Activated CD8-positive, alpha-beta memory T cell treated with anti-CD3 and anti-CD28 coated beads, Interleukin-2, amount 10 ng/mL, durations not matched to agents 7 days and 5 days (primary cell): Measurements from ENCODE around the gene CDS1. TPM values are rescaled to one million over a fixed set of nuclear protein-coding genes. Genes with fewer than 3 reads are reported as not detected.
"Not testable (repeated sequence)": the region's sequence is repeated elsewhere in the genome, so short reads cannot be mapped to it uniquely, and the experiment has no call there.

Experiments used
- ATAC-seq: fragments of 150-1000 bp; cut with Tn5 transposase; one replicate; pipeline ENCODE4 v1.10.0; 2021; ENCODE audit warnings: moderate library complexity
- CTCF ChIA-PET: fragments of 350-600 bp; sonication (Branson Sonifier 250); formaldehyde crosslinking; loops from one replicate; lab custom pipeline; 2021; ENCODE audit warnings: antibody characterized with exemption; lab: Charles Lee
- DNase-seq: peaks from one replicate; pipeline ENCODE4 v3.0.0-alpha.2; 2020
- H3K27ac Mint-ChIP-seq: one replicate; pipeline ENCODE4 v1.8.0; 2021; ENCODE audit warnings: mild to moderate bottlenecking, mixed read lengths
- H3K27me3 Mint-ChIP-seq: one replicate; pipeline ENCODE4 v1.8.0; 2021; ENCODE audit warnings: mixed read lengths
- H3K36me3 Mint-ChIP-seq: one replicate; pipeline ENCODE4 v1.8.0; 2021; ENCODE audit warnings: mild to moderate bottlenecking, mixed read lengths
- H3K4me1 Mint-ChIP-seq: one replicate; pipeline ENCODE4 v1.8.0; 2021; ENCODE audit warnings: mixed read lengths
- H3K4me3 Mint-ChIP-seq: one replicate; pipeline ENCODE4 v1.8.0; 2021; ENCODE audit warnings: mild to moderate bottlenecking, moderate library complexity, mixed read lengths
- H3K9me3 Mint-ChIP-seq: one replicate; pipeline ENCODE4 v1.8.0; 2022; ENCODE audit warnings: low read depth, mixed read lengths
- total RNA-seq, 2 experiments: library from RNA; stranded (reverse); gene quantifications; one replicate each; pipeline ENCODE4 v1.2.3, GENCODE V29; 2021

Gene CDS1
- total RNA-seq: not detected

DNA sequence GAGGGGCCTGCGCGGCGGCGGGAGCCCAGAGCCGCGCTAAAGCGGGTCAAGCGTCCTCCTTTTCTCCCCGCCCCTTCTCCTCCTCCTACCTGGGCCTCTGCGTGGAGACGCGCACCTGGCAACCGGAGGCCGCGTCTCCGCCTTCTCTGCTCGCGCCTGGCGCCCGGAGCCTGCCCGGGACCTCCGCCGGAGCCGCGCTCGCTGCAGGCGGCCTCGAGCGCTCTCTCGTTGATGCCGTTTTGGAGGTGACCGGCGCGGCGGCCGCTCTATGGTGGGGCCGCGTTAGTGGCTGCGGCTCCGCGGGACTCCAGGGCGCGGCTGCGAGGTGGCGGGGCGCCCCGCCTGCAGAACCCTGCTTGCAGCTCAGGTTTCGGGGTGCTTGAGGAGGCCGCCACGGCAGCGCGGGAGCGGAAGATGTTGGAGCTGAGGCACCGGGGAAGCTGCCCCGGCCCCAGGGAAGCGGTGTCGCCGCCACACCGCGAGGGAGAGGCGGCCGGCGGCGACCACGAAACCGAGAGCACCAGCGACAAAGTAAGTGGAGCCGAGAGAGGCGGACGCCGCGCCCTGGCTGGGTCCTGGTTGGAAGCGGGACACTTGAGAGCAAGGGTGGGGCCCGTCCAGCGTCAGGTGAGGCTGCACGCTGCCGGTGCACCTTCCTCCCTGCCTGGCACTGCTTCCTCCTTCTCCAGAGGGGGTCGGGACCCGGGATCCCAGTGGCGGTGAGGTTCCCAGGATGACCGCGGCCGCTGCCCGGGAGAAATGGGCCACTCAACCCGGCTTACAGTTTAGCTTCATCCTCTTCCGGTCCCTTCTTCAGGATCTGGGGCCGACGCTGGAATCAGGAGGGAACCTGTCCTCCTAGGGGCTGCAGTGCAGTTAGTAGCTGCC is at the start of gene CDS1:
Gene CDS1 (plus strand): TSS at position 140 of the 888 bp plus-strand sequence. CDS start 275 bp downstream, at position 415.
- Mint-ChIP-seq H3K27ac (no peak within 1 kb of the TSS), H3K36me3 (no peaks in the 10 kb centered on the region), H3K27me3 (peaks cover 44% of the 10 kb centered on the region), H3K4me3 (peak within 1 kb of the TSS; percentile 67), H3K4me1 (peaks cover 14% of the 10 kb centered on the region), H3K9me3 (no peaks in the 10 kb centered on the region)
- ATAC-seq (peak; percentile 11), DNase-seq (peak; percentile 40)
- CTCF ChIA-PET: interaction anchor here (0.7 kb wide), 1 partner anchor 9 kb away, joined by 4 read pairs; no protein-coding TSS in a partner anchor

DNA sequence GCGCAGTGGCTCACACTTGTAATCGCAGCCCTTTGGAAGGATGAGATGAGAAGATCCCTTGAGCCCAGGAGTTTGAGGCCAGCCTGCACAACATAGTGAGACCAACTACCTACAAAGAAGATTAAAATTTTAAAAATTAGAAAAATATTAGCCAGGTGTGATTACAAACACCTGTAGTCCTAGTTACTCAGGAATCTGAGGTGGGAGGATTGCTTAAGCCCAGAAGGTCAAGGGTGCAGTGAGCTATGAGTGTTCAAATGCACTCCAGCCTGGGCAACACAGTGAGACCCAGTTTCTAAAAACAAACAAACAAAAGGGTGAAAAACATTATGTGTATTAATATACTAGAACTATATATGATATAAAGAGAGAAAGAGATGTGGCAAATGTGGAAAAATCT is 47.0 kb upstream of the CDS1 start:
- no peak for ATAC-seq
- no peak for DNase-seq
- H3K9me3 Mint-ChIP-seq: no peaks in the 10 kb centered on the region
- no peak overlapping the region for H3K4me3 Mint-ChIP-seq
- H3K27ac Mint-ChIP-seq: no peak overlapping the region
- no peaks in the 10 kb centered on the region for H3K4me1 Mint-ChIP-seq
- CTCF ChIA-PET: interaction anchor here (0.9 kb wide), 1 partner anchor 43 kb away, joined by 3 read pairs; no protein-coding TSS in a partner anchor
- no peaks in the 10 kb centered on the region for H3K36me3 Mint-ChIP-seq
- H3K27me3 Mint-ChIP-seq: peaks cover 2% of the 10 kb centered on the region

DNA sequence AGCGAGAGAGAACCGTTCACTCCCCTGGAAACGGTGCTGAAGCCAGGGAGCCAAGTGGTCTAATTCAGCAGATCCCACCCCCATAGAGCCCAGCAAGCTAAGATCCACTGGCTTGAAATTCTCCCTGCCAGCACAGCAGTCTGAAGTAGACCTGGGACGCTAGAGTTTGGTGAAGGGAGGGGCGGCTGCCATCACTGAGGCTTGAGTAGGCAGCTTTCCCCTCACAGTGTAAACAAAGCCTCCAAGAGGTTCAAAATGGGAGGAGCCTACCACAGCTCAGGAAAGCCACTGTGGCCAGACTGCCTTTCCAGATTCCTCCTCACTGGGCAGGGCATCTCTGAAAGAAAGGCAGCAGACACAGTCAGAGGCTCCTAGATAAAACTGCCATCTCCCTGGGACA is 37.8 kb upstream of the CDS1 start:
- H3K4me1 Mint-ChIP-seq: no peaks in the 10 kb centered on the region

DNA sequence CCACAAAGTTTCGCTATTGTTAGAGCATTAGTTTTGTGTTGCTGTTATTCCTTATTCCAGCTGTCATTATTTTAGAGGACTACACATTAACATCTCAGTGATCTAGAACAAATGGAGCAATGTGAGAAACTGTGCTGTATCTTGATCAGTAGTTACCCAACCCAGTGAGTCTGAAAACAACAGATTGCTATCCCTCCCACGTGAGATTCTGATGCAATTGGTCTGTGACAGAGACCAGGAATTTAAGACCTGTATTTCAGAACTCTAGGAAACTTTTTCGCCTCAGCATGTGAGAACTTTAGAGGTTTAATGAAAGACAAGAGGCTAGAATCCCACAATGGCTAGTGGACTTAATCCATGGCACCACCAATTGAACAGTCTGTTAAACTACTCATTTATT is 35.7 kb upstream of the CDS1 start:
- Mint-ChIP-seq H3K4me1 (no peaks in the 10 kb centered on the region), H3K27me3 (no peaks in the 10 kb centered on the region), H3K9me3 (no peaks in the 10 kb centered on the region), H3K4me3 (no peak overlapping the region), H3K27ac (no peak overlapping the region), H3K36me3 (no peaks in the 10 kb centered on the region)
- CTCF ChIA-PET: no interaction called here
- no peak for DNase-seq
- ATAC-seq: no peak

More for the DNA sequence above, 37.8 kb upstream of the CDS1 start:
- no peak overlapping the region for H3K27ac Mint-ChIP-seq
- ATAC-seq (no peak), DNase-seq (no peak)
- no peaks in the 10 kb centered on the region for H3K9me3 Mint-ChIP-seq
- CTCF ChIA-PET: no interaction called here
- H3K36me3 Mint-ChIP-seq: no peaks in the 10 kb centered on the region
- H3K4me3 Mint-ChIP-seq: no peak overlapping the region
- no peaks in the 10 kb centered on the region for H3K27me3 Mint-ChIP-seq

DNA sequence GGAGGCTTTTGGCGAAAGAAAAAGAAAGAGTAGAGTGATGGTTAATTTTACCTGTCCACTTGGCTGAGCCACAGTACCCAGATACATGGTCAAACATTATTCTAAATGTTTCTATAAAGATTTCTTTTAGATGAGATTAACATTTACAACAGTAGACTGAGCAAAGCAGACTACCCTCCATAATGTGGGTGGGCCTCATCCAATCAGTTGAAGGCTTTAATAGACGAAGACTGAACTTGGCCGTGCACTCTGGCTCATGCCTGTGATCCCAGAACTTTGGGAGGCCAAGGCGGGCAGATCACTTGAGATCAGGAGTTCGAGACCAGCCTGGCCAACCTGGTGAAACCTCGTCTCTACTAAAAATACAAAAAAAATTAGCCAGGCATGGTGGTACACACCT is 33.7 kb upstream of the CDS1 start:
- H3K27me3 Mint-ChIP-seq, DNase-seq, H3K4me3 Mint-ChIP-seq, H3K9me3 Mint-ChIP-seq, CTCF ChIA-PET, ATAC-seq, H3K36me3 Mint-ChIP-seq, H3K4me1 Mint-ChIP-seq, H3K27ac Mint-ChIP-seq: not testable (repeated sequence)

DNA sequence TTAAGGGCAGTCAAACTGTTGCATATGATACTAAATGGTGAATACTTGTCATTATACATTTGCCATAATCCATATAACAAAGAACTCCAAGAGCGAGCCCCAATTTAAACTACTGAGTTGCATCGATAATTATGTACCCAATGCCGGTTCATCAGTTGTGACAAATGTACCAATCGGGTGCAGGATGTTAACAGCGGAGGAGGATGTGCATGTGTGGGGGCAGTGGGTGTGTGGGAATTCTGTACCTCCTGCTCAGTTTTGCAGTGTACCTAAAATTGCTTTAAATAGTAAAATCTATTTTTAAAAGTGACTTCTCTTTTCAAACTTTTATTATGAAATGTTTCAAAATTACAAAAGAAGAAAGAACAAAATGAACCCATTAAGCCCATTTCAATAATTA is 20.8 kb upstream of the CDS1 start:
- peaks cover 3% of the 10 kb centered on the region for H3K27me3 Mint-ChIP-seq
- H3K36me3 Mint-ChIP-seq: no peaks in the 10 kb centered on the region
- H3K4me1 Mint-ChIP-seq: no peaks in the 10 kb centered on the region

DNA sequence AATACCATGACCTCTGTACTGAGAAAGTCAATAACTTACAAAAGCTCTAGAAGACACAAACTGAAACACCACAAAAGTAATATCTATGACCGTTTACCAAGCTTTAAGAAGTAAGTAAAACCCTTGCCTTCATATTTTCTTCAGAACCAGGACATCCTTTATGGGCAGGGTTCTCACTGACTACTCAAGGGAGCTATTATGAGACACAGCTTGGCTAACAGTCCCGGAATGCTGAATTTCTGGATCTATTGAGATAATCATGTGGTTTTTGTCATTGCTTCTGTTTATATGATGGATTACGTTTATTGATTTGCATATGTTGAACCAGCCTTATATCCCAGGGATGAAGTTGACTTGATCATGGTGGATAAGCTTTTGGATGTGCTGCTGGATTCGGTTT is 19.9 kb upstream of the CDS1 start:
- peaks cover 3% of the 10 kb centered on the region for H3K27me3 Mint-ChIP-seq
- H3K4me1 Mint-ChIP-seq: no peaks in the 10 kb centered on the region
- H3K4me3 Mint-ChIP-seq: no peak overlapping the region
- no peaks in the 10 kb centered on the region for H3K9me3 Mint-ChIP-seq
- no peaks in the 10 kb centered on the region for H3K36me3 Mint-ChIP-seq
- no peak overlapping the region for H3K27ac Mint-ChIP-seq
- CTCF ChIA-PET: no interaction called here
- no peak for ATAC-seq
- no peak for DNase-seq

More for the DNA sequence above, 20.8 kb upstream of the CDS1 start:
- ATAC-seq: no peak
- no peak overlapping the region for H3K4me3 Mint-ChIP-seq
- no peak for DNase-seq
- H3K9me3 Mint-ChIP-seq: no peaks in the 10 kb centered on the region
- CTCF ChIA-PET: no interaction called here
- H3K27ac Mint-ChIP-seq: no peak overlapping the region

DNA sequence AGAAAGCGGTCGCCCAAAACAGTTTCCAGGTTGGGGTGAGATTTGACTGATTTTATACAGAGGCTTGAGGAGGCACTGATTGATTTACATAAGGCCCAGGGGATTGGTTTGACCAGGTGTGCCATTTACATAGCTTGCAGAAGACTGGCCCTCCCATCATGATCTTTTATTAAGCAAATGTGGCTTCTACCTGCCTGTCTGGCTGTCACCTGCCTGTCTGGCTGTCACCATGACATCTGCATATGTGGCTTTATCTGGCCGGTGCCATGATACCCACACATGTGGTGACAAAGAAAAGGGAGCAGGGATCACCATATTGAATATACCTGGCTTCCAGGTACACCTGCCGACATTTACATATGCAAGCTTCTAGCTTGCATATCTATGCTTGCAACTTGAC is 17.0 kb upstream of the CDS1 start:
- H3K36me3 Mint-ChIP-seq: no peaks in the 10 kb centered on the region
- CTCF ChIA-PET: no interaction called here
- no peaks in the 10 kb centered on the region for H3K4me1 Mint-ChIP-seq
- no peak for DNase-seq
- H3K4me3 Mint-ChIP-seq: no peak overlapping the region
- H3K9me3 Mint-ChIP-seq: no peaks in the 10 kb centered on the region
- no peak for ATAC-seq
- no peak overlapping the region for H3K27ac Mint-ChIP-seq
- H3K27me3 Mint-ChIP-seq: peaks cover 5% of the 10 kb centered on the region

DNA sequence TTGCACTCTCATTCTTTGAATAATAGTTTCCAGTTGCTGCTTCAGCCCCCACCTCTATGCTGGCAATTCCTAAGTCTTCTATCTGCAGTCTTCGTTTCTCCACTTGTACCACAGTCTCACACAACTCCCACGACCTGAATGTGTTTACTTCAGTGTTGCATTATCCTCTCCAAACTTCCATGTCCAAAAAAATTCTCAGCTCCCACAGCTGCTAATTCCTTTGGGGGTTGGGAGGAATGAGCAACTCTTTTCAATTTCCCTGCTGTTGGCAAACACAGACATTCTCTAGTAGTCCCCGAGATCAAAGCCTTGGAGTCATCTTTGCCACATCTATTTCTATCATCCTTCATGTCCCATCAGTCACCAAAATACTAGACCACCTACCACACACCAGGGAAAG is 14.4 kb upstream of the CDS1 start:
- ATAC-seq (no peak), DNase-seq (no peak)
- CTCF ChIA-PET: no interaction called here
- H3K27me3 Mint-ChIP-seq: peaks cover 5% of the 10 kb centered on the region
- no peak overlapping the region for H3K27ac Mint-ChIP-seq
- H3K36me3 Mint-ChIP-seq: no peaks in the 10 kb centered on the region
- H3K9me3 Mint-ChIP-seq: no peaks in the 10 kb centered on the region
- peaks cover 2% of the 10 kb centered on the region for H3K4me1 Mint-ChIP-seq
- no peak overlapping the region for H3K4me3 Mint-ChIP-seq

DNA sequence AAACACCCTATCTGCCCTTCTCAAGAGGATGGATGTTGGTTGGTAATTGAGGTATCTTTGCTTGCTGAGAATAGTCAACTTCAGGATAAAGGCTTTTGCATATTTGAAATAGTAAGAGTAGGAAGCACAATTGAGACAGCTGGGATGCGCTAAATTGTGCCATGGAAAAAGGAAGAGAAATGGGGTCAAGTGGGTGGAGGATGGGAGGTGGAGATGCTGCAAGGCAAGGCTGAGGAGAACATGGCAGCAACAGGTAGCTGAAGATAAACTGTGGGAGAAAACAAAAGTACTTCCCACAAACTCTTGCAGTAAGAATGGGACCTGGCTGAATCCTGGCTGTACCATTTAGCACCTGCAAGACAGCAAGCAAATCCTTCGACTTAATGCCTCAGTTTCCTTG is 13.9 kb upstream of the CDS1 start:
- no peak overlapping the region for H3K27ac Mint-ChIP-seq
- ATAC-seq (no peak), DNase-seq (no peak)
- H3K4me3 Mint-ChIP-seq: no peak overlapping the region
- no peaks in the 10 kb centered on the region for H3K9me3 Mint-ChIP-seq
- no peaks in the 10 kb centered on the region for H3K36me3 Mint-ChIP-seq
- H3K4me1 Mint-ChIP-seq: peaks cover 7% of the 10 kb centered on the region
- peaks cover 5% of the 10 kb centered on the region for H3K27me3 Mint-ChIP-seq
- CTCF ChIA-PET: interaction anchor here (1.0 kb wide), 1 partner anchor 10 kb away, joined by 3 read pairs; no protein-coding TSS in a partner anchor

DNA sequence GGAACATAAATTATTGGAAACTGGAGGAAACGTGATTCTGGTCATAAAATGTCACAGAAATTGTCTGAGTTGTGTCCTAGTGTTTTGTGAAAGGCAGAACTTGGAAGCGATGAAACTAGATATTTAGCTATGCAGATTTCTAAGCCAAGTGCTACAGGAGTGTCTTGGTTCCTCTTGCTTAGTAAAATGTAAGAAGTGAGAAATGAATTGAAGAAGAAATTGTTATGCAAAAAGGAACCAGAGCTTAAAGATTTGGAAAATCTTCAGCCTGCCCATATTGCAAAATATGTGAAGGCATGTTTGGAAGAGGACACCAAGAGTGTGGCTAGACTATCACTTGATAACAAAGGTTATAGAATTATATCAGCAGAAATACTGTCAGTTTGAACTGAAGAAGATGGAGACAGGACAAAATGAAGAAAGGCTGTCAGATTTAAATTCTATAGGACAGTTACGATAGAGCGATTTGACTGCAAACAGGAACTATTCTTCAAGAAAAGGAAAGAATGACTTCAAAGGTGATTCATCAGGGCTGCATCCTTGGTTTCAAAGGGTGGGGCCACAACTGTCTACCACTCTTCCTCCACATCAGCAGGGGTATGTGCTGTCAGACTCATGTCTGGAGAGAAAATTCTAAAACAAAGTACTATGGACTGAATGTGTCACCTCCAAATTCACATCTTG is 9.4 kb upstream of the CDS1 start:
- H3K9me3 Mint-ChIP-seq: no peaks in the 10 kb centered on the region
- H3K27me3 Mint-ChIP-seq: peaks cover 12% of the 10 kb centered on the region
- H3K36me3 Mint-ChIP-seq: no peaks in the 10 kb centered on the region
- H3K4me3 Mint-ChIP-seq: no peak overlapping the region
- peak overlapping the region; percentile 58 for H3K27ac Mint-ChIP-seq
- H3K4me1 Mint-ChIP-seq: peaks cover 12% of the 10 kb centered on the region
- ATAC-seq: peak; percentile 75
- DNase-seq: no peak
- CTCF ChIA-PET: interaction anchor here (0.6 kb wide), 1 partner anchor 9 kb away, joined by 3 read pairs; no protein-coding TSS in a partner anchor

DNA sequence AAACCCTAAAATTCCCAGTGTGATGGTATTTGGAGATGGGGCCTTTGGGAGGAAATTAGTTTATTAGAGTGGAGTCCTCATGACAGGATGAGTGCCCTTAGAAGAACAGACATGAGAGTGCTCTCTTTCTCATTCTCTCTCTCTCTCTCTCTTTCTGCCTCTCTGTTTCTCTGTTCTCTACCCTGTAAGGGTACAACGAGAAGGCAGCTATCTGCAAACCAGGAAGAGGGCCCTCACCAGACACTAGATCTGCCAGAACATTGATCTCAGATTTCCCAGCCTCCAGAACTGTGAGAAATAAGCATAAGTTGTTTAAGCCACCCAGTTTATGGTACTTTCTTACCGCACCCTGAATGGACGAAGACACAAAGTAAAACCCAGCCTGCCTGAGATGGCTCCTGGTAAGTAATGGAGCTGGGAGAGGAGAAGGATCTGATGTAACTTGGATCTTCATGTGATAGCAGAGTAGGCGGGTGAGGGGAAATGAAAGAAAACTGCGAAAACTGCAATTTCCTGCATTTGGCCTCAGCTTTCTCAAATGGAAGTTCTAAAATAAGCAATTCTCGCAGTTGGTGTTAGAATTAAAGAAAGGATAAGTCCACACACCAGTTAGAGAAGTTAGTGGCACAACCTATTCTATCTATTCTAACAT is 8.7 kb upstream of the CDS1 start:
- Mint-ChIP-seq H3K9me3 (no peaks in the 10 kb centered on the region), H3K4me3 (no peak overlapping the region), H3K4me1 (peaks cover 12% of the 10 kb centered on the region), H3K27me3 (peaks cover 11% of the 10 kb centered on the region), H3K36me3 (no peaks in the 10 kb centered on the region), H3K27ac (peak overlapping the region; percentile 58)
- ATAC-seq (no peak), DNase-seq (no peak)
- CTCF ChIA-PET: no interaction called here
